Activated CD4-positive, CD25-positive, alpha-beta regulatory T cell treated with anti-CD3 and anti-CD28 coated beads, Interleukin-2, amount 50 U/mL, for 72 hours (primary cell): ENCODE data around the gene ARMCX5.
A peak's percentile ranks its signal among the peaks of the same experiment; 100 is the strongest.

Experiments used
- DNase-seq: peaks from one replicate; pipeline ENCODE4 v3.0.0; 2021

Gene ARMCX5

DNA sequence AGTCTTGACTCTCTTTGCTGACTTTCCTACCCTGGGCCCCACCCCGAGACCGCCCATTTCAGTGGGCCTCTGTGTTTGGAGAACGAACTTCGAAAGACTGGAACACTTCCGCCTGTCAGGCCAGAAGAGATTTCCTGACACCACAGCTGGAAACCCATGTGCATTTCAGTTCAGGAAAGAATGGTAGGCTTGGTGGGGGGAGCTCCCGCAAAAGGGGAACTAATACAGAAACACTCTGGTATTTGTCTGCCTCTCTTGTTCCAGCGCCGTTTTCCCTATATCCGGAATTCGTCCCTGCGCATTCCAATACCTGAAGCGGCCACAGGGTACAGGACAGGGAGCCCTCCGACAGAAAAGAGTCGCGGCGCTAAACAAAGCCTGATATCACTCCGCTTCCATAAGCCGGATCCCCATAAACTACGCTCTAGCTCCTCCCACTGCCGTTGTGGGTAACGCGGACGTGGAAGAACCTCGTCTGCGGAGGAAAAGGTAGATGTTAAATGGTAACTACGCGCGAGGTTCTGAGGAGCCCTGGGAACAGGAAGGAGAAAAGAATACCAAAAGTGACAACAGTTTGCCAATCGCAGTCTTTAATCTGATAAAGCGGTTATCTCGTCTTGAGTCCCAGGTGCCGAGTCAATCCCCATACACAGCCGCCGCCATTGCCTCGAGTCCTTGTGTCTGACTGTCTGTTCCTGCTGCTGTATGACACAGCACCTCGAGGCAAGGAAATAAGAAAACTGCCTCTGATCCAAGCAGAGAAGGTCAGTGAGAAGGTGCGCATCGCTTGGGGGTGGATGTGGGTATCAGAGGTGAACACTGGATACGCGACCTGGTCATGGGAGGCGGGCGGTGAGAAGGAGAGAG is at the start of gene ARMCX5:
TSS of gene ARMCX5 (plus strand) at position 432 of the 867 bp plus-strand sequence. CDS start 2,627 bp downstream, outside the sequence.
- peak; percentile 57 for DNase-seq

DNA sequence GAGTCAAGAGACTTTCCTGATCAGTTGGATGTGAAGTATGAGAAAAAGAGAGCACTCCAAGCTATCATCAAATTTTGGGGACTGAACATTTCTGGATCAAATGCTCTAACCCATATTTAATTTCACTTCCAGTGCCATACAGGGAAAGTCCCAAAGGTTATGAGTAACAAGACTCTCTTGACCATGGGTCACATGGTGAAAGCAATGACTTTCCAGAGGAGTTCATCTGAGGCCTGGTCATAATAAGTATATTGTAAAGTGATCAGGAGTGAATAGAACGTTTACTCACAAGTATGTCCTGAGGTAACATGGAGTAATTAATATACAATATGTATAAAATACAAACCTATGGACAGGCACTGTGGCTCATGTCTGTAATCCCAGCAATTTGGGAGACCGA is 40.7 kb upstream of the ARMCX5 start:
- no peak for DNase-seq

- no peak for DNase-seq
Observed at GRCh38 chrX:102560423-102561068, 38.8 kb upstream of the ARMCX5 start.

DNA sequence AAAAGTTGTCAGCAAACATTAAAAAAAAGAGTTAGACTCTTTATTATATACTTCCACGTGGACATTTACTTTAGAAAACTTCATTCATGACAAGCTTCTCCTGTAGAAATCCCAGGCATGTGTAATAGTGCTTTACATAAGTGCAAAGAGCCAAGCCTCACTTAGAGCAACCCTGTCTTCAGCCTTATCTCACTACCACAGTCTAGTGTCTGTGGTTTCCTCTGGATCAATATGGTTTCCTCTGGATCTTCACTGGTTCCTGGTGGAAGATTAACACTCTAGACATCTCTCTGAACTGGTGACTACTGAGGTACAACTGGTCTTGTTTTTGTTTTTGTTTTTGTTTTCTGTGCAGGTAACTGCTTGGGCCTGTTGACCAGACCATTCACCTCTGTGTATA is 18.4 kb upstream of the ARMCX5 start:
- DNase-seq = no peak

DNA sequence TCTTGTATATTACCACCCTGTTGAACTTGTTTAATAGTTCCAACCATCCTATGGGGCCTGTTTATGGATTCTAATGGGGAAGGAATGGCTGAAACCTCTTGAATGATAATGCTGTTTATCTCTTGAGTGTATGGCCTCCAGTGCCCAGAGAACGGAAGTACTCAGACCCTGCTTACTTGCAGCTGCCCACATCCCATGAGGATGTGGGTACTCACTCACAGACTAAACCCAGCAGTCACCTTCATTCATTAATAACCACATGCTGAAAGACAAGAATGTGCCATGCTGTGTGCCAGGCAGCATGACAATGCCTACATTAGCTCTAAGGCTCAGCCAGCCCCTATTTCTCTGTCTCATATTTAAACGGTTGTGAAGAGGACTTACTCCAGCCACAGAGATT is 5.9 kb upstream of the ARMCX5 start:
- DNase-seq = no peak

DNA sequence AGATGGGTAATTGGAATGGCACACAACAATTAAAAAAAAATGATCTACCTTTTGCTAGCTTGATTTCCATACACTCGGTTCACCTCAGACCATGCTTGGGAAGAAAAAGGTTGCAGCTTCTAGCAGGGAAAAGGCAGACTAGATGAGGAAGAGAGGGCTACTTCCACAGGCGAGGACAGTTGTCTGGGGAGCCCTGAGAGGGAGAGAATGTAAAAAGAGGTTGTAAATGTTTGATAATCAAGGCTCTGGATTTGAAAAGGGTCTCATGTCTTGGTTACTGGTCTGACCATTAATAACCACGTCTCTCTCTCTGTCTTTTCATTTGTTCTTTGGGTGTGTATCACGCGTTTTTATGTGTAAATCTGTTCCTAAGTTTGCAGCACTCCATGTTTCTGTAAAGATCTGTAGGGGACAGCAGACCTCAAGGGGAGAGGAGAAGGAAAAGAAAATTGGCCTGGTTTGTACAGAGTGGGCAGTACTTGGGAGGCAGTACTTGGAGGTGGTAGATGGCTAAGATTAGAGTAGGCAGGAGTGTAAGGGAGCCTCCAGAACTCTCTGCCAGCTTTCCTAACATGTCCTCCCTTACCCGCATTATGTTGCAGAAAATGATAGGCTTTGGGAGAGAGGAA is 750 bp downstream of the ARMCX5 start:
- no peak for DNase-seq

- no peak for DNase-seq
Observed at GRCh38 chrX:102604327-102604726, 5.0 kb downstream of the ARMCX5 start.

DNA sequence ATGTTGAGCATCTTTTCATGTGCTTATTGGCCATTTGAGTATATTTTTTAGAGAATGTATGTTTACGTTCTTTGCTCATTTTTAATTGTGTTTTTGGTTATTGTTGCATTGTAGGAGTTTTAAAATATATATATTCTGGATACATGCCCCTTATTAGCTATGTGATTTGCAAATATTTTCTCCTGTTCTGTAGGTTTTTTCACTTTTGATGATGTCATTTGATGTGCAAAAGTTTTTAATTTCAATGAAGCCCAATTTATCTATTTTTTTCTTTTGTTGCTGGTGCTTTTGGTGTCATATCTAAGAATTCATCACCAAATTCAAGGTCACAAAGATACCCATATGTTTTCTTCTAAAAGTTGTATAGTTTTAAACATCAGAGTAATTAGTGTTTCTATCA is 6.8 kb downstream of the ARMCX5 start:
- DNase-seq = no peak

DNA sequence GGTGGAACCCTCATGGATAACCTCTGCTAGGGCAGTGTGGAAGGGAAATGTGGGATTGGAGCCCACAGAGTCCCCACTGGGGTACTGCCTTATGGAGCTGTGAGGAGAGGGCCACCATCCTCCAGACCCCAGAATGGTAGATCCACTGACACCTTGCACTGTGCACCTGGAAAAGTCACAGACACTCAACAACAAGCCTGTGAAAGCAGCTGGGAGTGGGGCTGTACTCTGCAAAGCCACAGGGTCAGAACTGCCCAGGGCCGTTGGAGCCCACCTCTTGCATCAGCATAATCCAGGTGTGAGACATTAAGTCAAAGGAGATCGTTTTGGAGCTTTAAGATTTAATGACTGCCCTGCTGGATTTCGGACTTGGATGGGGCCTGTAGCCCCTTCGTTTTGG is 11.6 kb downstream of the ARMCX5 start:
- no peak for DNase-seq

- no peak for DNase-seq
Observed at GRCh38 chrX:102624105-102624504, 24.8 kb downstream of the ARMCX5 start.

GRCh38 chrX:102627640-102628039 is 28.3 kb downstream of the ARMCX5 start:
- no peak for DNase-seq

- no peak for DNase-seq
Observed at GRCh38 chrX:102637561-102637960, 38.2 kb downstream of the ARMCX5 start.

GRCh38 chrX:102650903-102651241 is 51.6 kb downstream of the ARMCX5 start:
- DNase-seq = no peak

- peak; percentile 46 for DNase-seq
Observed at GRCh38 chrX:102651242-102652011, 52.1 kb downstream of the ARMCX5 start, which contains the start of gene GPRASP1. Gene GPRASP1, plus strand, starts transcription at chrX:102651483. Its CDS starts 2,431 bp downstream, at chrX:102653914.

GRCh38 chrX:102652031-102652688 is 52.8 kb downstream of the ARMCX5 start:
- DNase-seq = peak; percentile 34
